NCI-H1694 treated with DMSO at 0.1 percent for 48 hours (cell line): ENCODE measurements around the gene CAPZA1.
"Not testable (repeated sequence)": the region's sequence is repeated elsewhere in the genome, so short reads cannot be mapped to it uniquely, and the experiment has no call there.

ENCODE experiments used
- DNase-seq: peaks from one replicate; lab custom pipeline; 2025; lab: John Stamatoyannopoulos, UW

The CAPZA1 gene

GRCh38 chr1:112619518-112620376 is at the start of gene CAPZA1:
CAPZA1 (plus strand) TSS chr1:112619832; CDS start chr1:112619845, 13 bp downstream.
- DNase-seq = peak; percentile 90

- DNase-seq = no peak
These were observed 44.4 kb upstream of the CAPZA1 start for GRCh38 chr1:112575154-112575804.

GRCh38 chr1:112576240-112576639 is 43.4 kb upstream of the CAPZA1 start:
- DNase-seq = no peak

- DNase-seq = no peak
These were observed 39.7 kb upstream of the CAPZA1 start for GRCh38 chr1:112579801-112580510.

- no peak for DNase-seq
These were observed 37.9 kb upstream of the CAPZA1 start for GRCh38 chr1:112581586-112582192.

- no peak for DNase-seq
These were observed 36.3 kb upstream of the CAPZA1 start for GRCh38 chr1:112583366-112583765.

GRCh38 chr1:112589766-112590165 is 29.9 kb upstream of the CAPZA1 start:
- DNase-seq = no peak

GRCh38 chr1:112594208-112594876 is 25.3 kb upstream of the CAPZA1 start:
- no peak for DNase-seq

- DNase-seq = no peak
These were observed 20.2 kb upstream of the CAPZA1 start for GRCh38 chr1:112599477-112599876.

- DNase-seq = no peak
These were observed 16.6 kb upstream of the CAPZA1 start for GRCh38 chr1:112603012-112603411.

- no peak for DNase-seq
These were observed 16.1 kb upstream of the CAPZA1 start for GRCh38 chr1:112603541-112603940.

- no peak for DNase-seq
These were observed 13.9 kb upstream of the CAPZA1 start for GRCh38 chr1:112605633-112606327.

- peak; percentile 20 for DNase-seq
These were observed 5.1 kb upstream of the CAPZA1 start for GRCh38 chr1:112614460-112615065.

GRCh38 chr1:112618114-112618720 is 1.4 kb upstream of the CAPZA1 start:
- no peak for DNase-seq

GRCh38 chr1:112618721-112619517 is 713 bp upstream of the CAPZA1 start, which contains the start of gene ST7L:
ST7L (minus strand) TSS chr1:112619141; CDS start chr1:112619113, 28 bp downstream.
- DNase-seq = peak; percentile 71

GRCh38 chr1:112620377-112620695 is 704 bp downstream of the CAPZA1 start:
- no peak for DNase-seq

GRCh38 chr1:112624493-112624892 is 4.9 kb downstream of the CAPZA1 start:
- DNase-seq = not testable (repeated sequence)

GRCh38 chr1:112625696-112626095 is 6.1 kb downstream of the CAPZA1 start:
- DNase-seq = no peak

- DNase-seq = no peak
These were observed 6.6 kb downstream of the CAPZA1 start for GRCh38 chr1:112626193-112626592.
